Neural cell (in vitro differentiated cells): Measurements from ENCODE around the gene ZFP36L2. TPM values are rescaled to one million over a fixed set of nuclear protein-coding genes. Genes with fewer than 3 reads are reported as not detected.

Experiments used
- H2AFZ ChIP-seq: fragments of 200-600, 300-800 bp; sonication (generic), shearing (Covaris generic); 2 replicates; pipeline ENCODE4 v1.6.0; 2014; ENCODE audit warnings: low read depth, mild to moderate bottlenecking, antibody characterized with exemption, low read length, moderate library complexity
- H3F3A ChIP-seq: fragments of 200-600 bp; shearing (Covaris generic); 2 replicates; pipeline ENCODE4 v1.6.1; 2016; ENCODE audit warnings: mild to moderate bottlenecking, moderate library complexity, mixed read lengths, antibody characterized with exemption, low read length; ENCODE audit not compliant: insufficient read depth, poor library complexity, severe bottlenecking
- H3K27ac ChIP-seq: fragments of 200-600, 300-800 bp; sonication (generic), shearing (Covaris generic); 2 replicates; pipeline ENCODE4 v1.5.1; 2014; ENCODE audit warnings: mild to moderate bottlenecking, low read length, moderate library complexity
- H3K27me3 ChIP-seq: fragments of 300-800, 200-600 bp; sonication (generic), shearing (Covaris generic); 2 replicates; pipeline ENCODE4 v1.6.0; 2014; ENCODE audit warnings: mild to moderate bottlenecking, low read depth, low read length, moderate library complexity; ENCODE audit not compliant: insufficient read depth
- H3K36me3 ChIP-seq: fragments of 300-800, 200-600 bp; sonication (generic), shearing (Covaris generic); 2 replicates; pipeline ENCODE4 v1.5.1; 2014; ENCODE audit warnings: mild to moderate bottlenecking, antibody characterized with exemption, low read length, moderate library complexity; ENCODE audit not compliant: insufficient read depth
- H3K4me2 ChIP-seq: fragments of 300-800, 200-600 bp; sonication (generic), shearing (Covaris generic); 2 replicates; pipeline ENCODE4 v1.6.0; 2014; ENCODE audit warnings: mild to moderate bottlenecking, low read length
- H3K4me3 ChIP-seq: fragments of 300-800, 200-600 bp; sonication (generic), shearing (Covaris generic); 2 replicates; pipeline ENCODE4 v1.5.1; 2014; ENCODE audit warnings: mild to moderate bottlenecking, low read length, moderate library complexity
- H3K79me2 ChIP-seq: fragments of 200-600 bp; shearing (Covaris generic); replicated peaks from 2 replicates; pipeline ENCODE4 v1.6.0; 2014; ENCODE audit warnings: mild to moderate bottlenecking, low read length, moderate library complexity; ENCODE audit not compliant: insufficient read depth
- H3K9ac ChIP-seq: fragments of 300-800, 200-600 bp; sonication (generic), shearing (Covaris generic); 2 replicates; pipeline ENCODE4 v1.6.1; 2016; ENCODE audit warnings: mild to moderate bottlenecking, low read length, mixed read lengths
- H3K9me2 ChIP-seq: fragments of 200-600 bp; shearing (Covaris generic); 2 replicates; pipeline ENCODE4 v1.6.1; 2016; ENCODE audit warnings: mild to moderate bottlenecking, low read length, mixed read lengths; ENCODE audit not compliant: insufficient read depth
- H3K9me3 ChIP-seq: fragments of 200-600, 300-800 bp; sonication (generic), shearing (Covaris generic); 2 replicates; pipeline ENCODE4 v1.6.1; 2016; ENCODE audit warnings: mild to moderate bottlenecking, mixed run types, low read length, moderate library complexity, mixed read lengths
- H4K20me1 ChIP-seq: fragments of 200-600 bp; shearing (Covaris generic); 2 replicates; pipeline ENCODE4 v1.6.1; 2016; ENCODE audit warnings: mild to moderate bottlenecking, mixed run types; ENCODE audit not compliant: insufficient read depth
- CTCF ChIP-seq: fragments of 450-650 bp; IDR thresholded peaks from 2 replicates; pipeline ENCODE4 v1.5.1; 2014; ENCODE audit warnings: antibody characterized with exemption, mild to moderate bottlenecking, moderate library complexity; ENCODE audit not compliant: poor library complexity, severe bottlenecking
- EP300 ChIP-seq: fragments of 450-650 bp; conservative IDR thresholded peaks from 2 replicates; pipeline ENCODE4 v1.6.1; 2014; ENCODE audit warnings: antibody characterized with exemption, mild to moderate bottlenecking, moderate library complexity; ENCODE audit not compliant: poor library complexity, severe bottlenecking
- EZH2 ChIP-seq: fragments of 200-600, 300-800 bp; shearing (Covaris generic), sonication (generic); IDR thresholded peaks from 2 replicates; pipeline ENCODE4 v1.6.1; 2014; ENCODE audit warnings: antibody characterized with exemption, low read length, borderline replicate concordance, mild to moderate bottlenecking; ENCODE audit not compliant: insufficient read depth, poor library complexity, severe bottlenecking
- MXI1 ChIP-seq: fragments of 450-650 bp; conservative IDR thresholded peaks from 2 replicates; pipeline ENCODE4 v1.6.1; 2014; ENCODE audit warnings: antibody characterized with exemption, mild to moderate bottlenecking; ENCODE audit not compliant: poor library complexity, severe bottlenecking
- POLR2AphosphoS5 ChIP-seq: IDR thresholded peaks from 2 replicates; pipeline ENCODE4 v1.6.1; 2012
- RAD21 ChIP-seq: fragments of 450-650 bp; conservative IDR thresholded peaks from 2 replicates; pipeline ENCODE4 v1.6.1; 2014; ENCODE audit warnings: antibody characterized with exemption, mild to moderate bottlenecking, moderate library complexity
- REST ChIP-seq: IDR thresholded peaks from 2 replicates; pipeline ENCODE4 v1.6.1; 2012; ENCODE audit warnings: borderline replicate concordance
- SMC3 ChIP-seq: fragments of 450-650 bp; conservative IDR thresholded peaks from 2 replicates; pipeline ENCODE4 v1.6.1; 2014; ENCODE audit warnings: antibody characterized with exemption, mild to moderate bottlenecking, moderate library complexity; ENCODE audit not compliant: poor library complexity
- TAF1 ChIP-seq: IDR thresholded peaks from 2 replicates; pipeline ENCODE4 v1.6.1; 2012; ENCODE audit warnings: low read depth
- polyA plus RNA-seq: library from polyadenylated mRNA; depleted of rRNA; stranded (reverse); fragments of >200 nt; gene quantifications from 2 replicates; pipeline ENCODE4 v1.2.3, GENCODE V29; 2014

Gene ZFP36L2
- polyA plus RNA-seq, 1 donor from 2014 or later, result 0.33 TPM

GRCh38 chr2:43230351-43230885 lies 4.0 kb upstream of the ZFP36L2 start:
- Histone ChIP-seq H3K36me3 (no peaks in the 10 kb centered on the region), H3K9me3 (peaks cover 2% of the 10 kb centered on the region), H3K27me3 (peaks cover 28% of the 10 kb centered on the region), H4K20me1 (no peaks in the 10 kb centered on the region), H3K79me2 (no peaks in the 10 kb centered on the region), H3F3A (no peaks in the 10 kb centered on the region), H3K4me2 (no peak overlapping the region), H3K27ac (no peak overlapping the region), H3K9me2 (no peaks in the 10 kb centered on the region), H3K9ac (no peak overlapping the region), H2AFZ (no peak overlapping the region), H3K4me3 (no peak overlapping the region)
- TF ChIP-seq EP300 (no peak), EZH2 (no peak), REST (no peak), RAD21 (no peak), MXI1 (no peak), POLR2AphosphoS5 (no peak), TAF1 (no peak), SMC3 (no peak), CTCF (no peak)

- Histone ChIP-seq H3K27ac (no peak overlapping the region), H3K9me3 (peaks cover 8% of the 10 kb centered on the region), H3K27me3 (peaks cover 41% of the 10 kb centered on the region), H4K20me1 (no peaks in the 10 kb centered on the region), H3K9ac (no peak overlapping the region), H3K79me2 (peaks cover under 1% of the 10 kb centered on the region), H3K4me2 (no peak overlapping the region), H3K4me3 (no peak overlapping the region), H3K9me2 (no peaks in the 10 kb centered on the region), H2AFZ (no peak overlapping the region), H3F3A (peaks cover 1% of the 10 kb centered on the region), H3K36me3 (no peaks in the 10 kb centered on the region)
- TF ChIP-seq MXI1 (no peak), TAF1 (no peak), CTCF (no peak)
Observed at GRCh38 chr2:43228756-43229659, 2.6 kb upstream of the ZFP36L2 start.
